GM19238 (cell line): ENCODE results near the gene MCM9.
"Not testable (repeated sequence)": the region's sequence is repeated elsewhere in the genome, so short reads cannot be mapped to it uniquely, and the experiment has no call there.

ENCODE experiments used
- DNase-seq: peaks from one replicate; pipeline ENCODE4 v3.0.0; 2011; ENCODE audit warnings: low spot score; ENCODE audit not compliant: insufficient read length

Gene MCM9

GRCh38 chr6:118893807-118894424, 41.0 kb downstream of the MCM9 start, which contains the start of gene ASF1A:
TSS of gene ASF1A (plus strand) at chr6:118894152. CDS start at chr6:118894414, 262 bp downstream.
- DNase-seq, result peak; percentile 78

GRCh38 chr6:118893064-118893806, 41.7 kb downstream of the MCM9 start:
- no peak for DNase-seq

GRCh38 chr6:118892355-118892991, 42.5 kb downstream of the MCM9 start:
- no peak for DNase-seq

- no peak for DNase-seq
Observed at GRCh38 chr6:118890997-118891790, 43.8 kb downstream of the MCM9 start.

- DNase-seq, result no peak
Observed at GRCh38 chr6:118889163-118889562, 45.8 kb downstream of the MCM9 start.

GRCh38 chr6:118886641-118887040, 48.3 kb downstream of the MCM9 start:
- DNase-seq, result no peak

GRCh38 chr6:118882314-118882905, 52.5 kb downstream of the MCM9 start:
- no peak for DNase-seq

- peak; percentile 15 for DNase-seq
Observed at GRCh38 chr6:118881440-118882313, 53.3 kb downstream of the MCM9 start.

GRCh38 chr6:118877806-118878205, 57.2 kb downstream of the MCM9 start:
- no peak for DNase-seq

GRCh38 chr6:118876814-118877213, 58.1 kb downstream of the MCM9 start:
- no peak for DNase-seq

- DNase-seq, result no peak
Observed at GRCh38 chr6:118876198-118876597, 58.8 kb downstream of the MCM9 start.

GRCh38 chr6:118875672-118876071, 59.3 kb downstream of the MCM9 start:
- no peak for DNase-seq

- DNase-seq, result no peak
Observed at GRCh38 chr6:118873239-118873638, 61.7 kb downstream of the MCM9 start.

GRCh38 chr6:118872726-118873125, 62.2 kb downstream of the MCM9 start:
- no peak for DNase-seq

- no peak for DNase-seq
Observed at GRCh38 chr6:118872318-118872717, 62.6 kb downstream of the MCM9 start.

- no peak for DNase-seq
Observed at GRCh38 chr6:118871331-118871730, 63.6 kb downstream of the MCM9 start.

GRCh38 chr6:118869894-118870589, 64.9 kb downstream of the MCM9 start:
- no peak for DNase-seq

- DNase-seq, result no peak
Observed at GRCh38 chr6:118869350-118869749, 65.6 kb downstream of the MCM9 start.

- DNase-seq, result not testable (repeated sequence)
Observed at GRCh38 chr6:118868901-118869300, 66.1 kb downstream of the MCM9 start.

GRCh38 chr6:118867181-118867580, 67.8 kb downstream of the MCM9 start:
- no peak for DNase-seq
